ENCODE measurements around the gene TMED10. TPM values are rescaled to one million over a fixed set of nuclear protein-coding genes. Genes with fewer than 3 reads are reported as not detected.

The TMED10 gene
- total RNA-seq, 1 experiment from 2014 or later: 253 TPM

DNA sequence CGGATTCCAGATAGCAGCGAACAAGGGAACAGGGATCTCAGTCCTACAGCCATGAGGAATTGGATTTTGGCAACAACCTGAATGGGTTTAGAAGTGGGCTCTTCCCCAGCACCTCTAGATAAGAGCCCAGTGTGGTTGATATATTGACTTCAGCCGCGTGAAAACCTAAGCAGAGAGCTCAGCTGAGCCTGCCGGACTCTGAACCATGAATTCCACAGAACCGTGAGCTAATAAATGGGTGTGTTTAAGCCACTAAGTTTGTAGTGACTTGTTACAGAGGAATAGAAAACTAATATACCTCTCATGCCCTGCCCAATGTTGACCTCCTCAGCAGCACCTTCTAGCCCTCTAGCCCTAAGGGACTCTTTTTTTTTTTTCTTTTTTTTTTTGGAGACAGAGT lies 32.4 kb upstream of the TMED10 start:
- no TSS peak for BruUV-seq (replicated peaks)
- CTCF ChIA-PET: no interaction called here
- no peaks in the 10 kb centered on the region for H3K36me3 ChIP-seq (ENCODE audit: low read depth, low read length)
- no peaks in the 10 kb centered on the region for H3K9me3 ChIP-seq (ENCODE audit: low read length)
- intact Hi-C loops (cut with micrococcal nuclease): no loop called here
- 0 out of 2 replicates have a peak, but pooled peaks cover 5% of the 10 kb centered on the region for H3K4me1 ChIP-seq (ENCODE audit: insufficient read depth, low read length)
- no peak overlapping the region for H3K9ac ChIP-seq (ENCODE audit: low read length)
- POLR2A ChIA-PET (ENCODE audit: unreplicated experiment): no interaction called here
- H3K9me2 ChIP-seq (replicated peaks; ENCODE audit: low read length): no peaks in the 10 kb centered on the region
- no peak overlapping the region for H2AFZ ChIP-seq (ENCODE audit: low read length)
- no peak for ATAC-seq
- H3K79me2 ChIP-seq (ENCODE audit: low read length): no peaks in the 10 kb centered on the region
- no peak for TF ChIP-seq CTCF (conservative IDR thresholded peaks at IDR 0.05; ENCODE audit: low read depth, low read length)
- TF ChIP-seq EZH2 (IDR thresholded peaks at IDR 0.05; ENCODE audit: low read length, unreplicated experiment): no peak
- TF ChIP-seq EZH2phosphoT487 (IDR thresholded peaks at IDR 0.05; ENCODE audit: borderline replicate concordance, low read length): no peak
- H4K20me1 ChIP-seq (ENCODE audit: low read length): no peaks in the 10 kb centered on the region
- no peak overlapping the region for H3K4me3 ChIP-seq (ENCODE audit: low read length)
- no peaks in the 10 kb centered on the region for H3F3A ChIP-seq (ENCODE audit: low read length, unreplicated experiment)
- H3K4me2 ChIP-seq (ENCODE audit: low read length): no peak overlapping the region
- no peaks in the 10 kb centered on the region for H3K27me3 ChIP-seq (ENCODE audit: low read length)
- no peak overlapping the region for H3K27ac ChIP-seq (ENCODE audit: low read length)
- DNase-seq: no peak

DNA sequence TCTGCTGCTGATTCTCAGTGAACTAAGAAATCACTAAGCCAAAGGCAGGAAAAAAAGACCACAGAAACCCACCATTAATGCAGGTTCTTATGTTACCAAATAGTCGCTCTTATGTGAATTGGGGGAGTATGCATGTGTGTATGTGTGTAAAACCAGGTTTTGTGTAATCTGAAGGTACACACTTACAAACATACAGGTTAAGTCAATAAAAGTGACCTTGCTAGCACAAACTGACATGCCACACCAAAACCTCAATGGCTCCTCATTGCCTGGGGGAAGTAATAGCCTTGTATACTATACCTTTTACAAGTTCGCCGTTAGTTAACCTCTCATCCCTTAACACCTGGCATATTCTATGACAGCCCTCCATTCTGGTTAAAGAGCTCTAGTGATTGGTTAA lies 29.8 kb upstream of the TMED10 start:
- no peak overlapping the region for H3K27ac ChIP-seq (ENCODE audit: low read length)
- DNase-seq (no peak), ATAC-seq (no peak)
- H3K27me3 ChIP-seq (ENCODE audit: low read length): no peaks in the 10 kb centered on the region
- CTCF ChIA-PET: no interaction called here
- no peak for TF ChIP-seq EZH2 (IDR thresholded peaks at IDR 0.05; ENCODE audit: low read length, unreplicated experiment)
- H3K4me1 ChIP-seq (ENCODE audit: insufficient read depth, low read length): 0 out of 2 replicates have a peak, but pooled peaks cover 6% of the 10 kb centered on the region
- H3K9me2 ChIP-seq (replicated peaks; ENCODE audit: low read length): no peaks in the 10 kb centered on the region
- H3K36me3 ChIP-seq (ENCODE audit: low read depth, low read length): no peaks in the 10 kb centered on the region
- POLR2A ChIA-PET (ENCODE audit: unreplicated experiment): no interaction called here
- H3K9me3 ChIP-seq (ENCODE audit: low read length): no peaks in the 10 kb centered on the region
- intact Hi-C loops (cut with micrococcal nuclease): no loop called here
- H3K4me2 ChIP-seq (ENCODE audit: low read length): no peak overlapping the region
- BruUV-seq (replicated peaks): no TSS peak
- H4K20me1 ChIP-seq (ENCODE audit: low read length): no peaks in the 10 kb centered on the region
- H3K9ac ChIP-seq (ENCODE audit: low read length): no peak overlapping the region
- no peak overlapping the region for H3K4me3 ChIP-seq (ENCODE audit: low read length)
- no peaks in the 10 kb centered on the region for H3K79me2 ChIP-seq (ENCODE audit: low read length)
- no peaks in the 10 kb centered on the region for H3F3A ChIP-seq (ENCODE audit: low read length, unreplicated experiment)
- H2AFZ ChIP-seq (ENCODE audit: low read length): no peak overlapping the region

DNA sequence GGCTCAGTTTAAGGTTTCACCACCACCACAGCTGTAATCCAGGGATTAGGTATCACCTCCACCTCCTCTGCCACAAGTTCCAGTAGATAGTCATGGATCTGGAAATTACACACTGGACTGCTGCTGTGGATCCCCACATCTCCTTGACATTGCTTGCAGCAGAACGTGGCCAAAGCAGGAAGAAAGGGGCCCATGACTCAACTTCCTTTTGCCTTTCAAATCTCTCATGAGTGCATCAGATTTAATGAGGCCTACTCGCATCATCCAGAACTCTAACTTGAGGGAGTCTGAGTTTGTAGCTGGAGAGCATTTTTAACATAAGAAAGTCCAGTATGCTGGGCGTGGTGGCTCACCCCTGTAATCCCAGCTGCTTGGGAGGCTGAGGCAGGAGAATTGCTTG lies 29.2 kb upstream of the TMED10 start:
- H3F3A ChIP-seq (ENCODE audit: low read length, unreplicated experiment): no peaks in the 10 kb centered on the region
- ATAC-seq: peak; percentile 67
- TF ChIP-seq EZH2 (IDR thresholded peaks at IDR 0.05; ENCODE audit: low read length, unreplicated experiment) (no peak), EZH2phosphoT487 (IDR thresholded peaks at IDR 0.05; ENCODE audit: borderline replicate concordance, low read length) (no peak), CTCF (conservative IDR thresholded peaks at IDR 0.05; ENCODE audit: low read depth, low read length) (no peak)
- peaks cover 12% of the 10 kb centered on the region for H3K4me1 ChIP-seq (ENCODE audit: insufficient read depth, low read length)
- ChIA-PET CTCF (no interaction called here), POLR2A (ENCODE audit: unreplicated experiment) (no interaction called here)
- no peaks in the 10 kb centered on the region for H4K20me1 ChIP-seq (ENCODE audit: low read length)
- intact Hi-C loops (cut with micrococcal nuclease): no loop called here
- no peaks in the 10 kb centered on the region for H3K9me2 ChIP-seq (replicated peaks; ENCODE audit: low read length)
- H3K36me3 ChIP-seq (ENCODE audit: low read depth, low read length): no peaks in the 10 kb centered on the region
- H3K27me3 ChIP-seq (ENCODE audit: low read length): no peaks in the 10 kb centered on the region
- no peaks in the 10 kb centered on the region for H3K79me2 ChIP-seq (ENCODE audit: low read length)
- H2AFZ ChIP-seq (ENCODE audit: low read length): no peak overlapping the region
- no peak overlapping the region for H3K4me3 ChIP-seq (ENCODE audit: low read length)
- no TSS peak for BruUV-seq (replicated peaks)
- DNase-seq: peak; percentile 60
- no peak overlapping the region for H3K9ac ChIP-seq (ENCODE audit: low read length)
- no peak overlapping the region for H3K27ac ChIP-seq (ENCODE audit: low read length)
- H3K9me3 ChIP-seq (ENCODE audit: low read length): no peaks in the 10 kb centered on the region
- no peak overlapping the region for H3K4me2 ChIP-seq (ENCODE audit: low read length)
